CD4-positive, alpha-beta T cell treated with Interleukin-4 for 1 hour (primary cell): ENCODE measurements around the gene DELE1.

Experiments used
- DNase-seq, 2 donors: peaks; one replicate each; pipeline ENCODE4 v3.0.0-alpha.2; 2020 to 2022

The DELE1 gene

DNA sequence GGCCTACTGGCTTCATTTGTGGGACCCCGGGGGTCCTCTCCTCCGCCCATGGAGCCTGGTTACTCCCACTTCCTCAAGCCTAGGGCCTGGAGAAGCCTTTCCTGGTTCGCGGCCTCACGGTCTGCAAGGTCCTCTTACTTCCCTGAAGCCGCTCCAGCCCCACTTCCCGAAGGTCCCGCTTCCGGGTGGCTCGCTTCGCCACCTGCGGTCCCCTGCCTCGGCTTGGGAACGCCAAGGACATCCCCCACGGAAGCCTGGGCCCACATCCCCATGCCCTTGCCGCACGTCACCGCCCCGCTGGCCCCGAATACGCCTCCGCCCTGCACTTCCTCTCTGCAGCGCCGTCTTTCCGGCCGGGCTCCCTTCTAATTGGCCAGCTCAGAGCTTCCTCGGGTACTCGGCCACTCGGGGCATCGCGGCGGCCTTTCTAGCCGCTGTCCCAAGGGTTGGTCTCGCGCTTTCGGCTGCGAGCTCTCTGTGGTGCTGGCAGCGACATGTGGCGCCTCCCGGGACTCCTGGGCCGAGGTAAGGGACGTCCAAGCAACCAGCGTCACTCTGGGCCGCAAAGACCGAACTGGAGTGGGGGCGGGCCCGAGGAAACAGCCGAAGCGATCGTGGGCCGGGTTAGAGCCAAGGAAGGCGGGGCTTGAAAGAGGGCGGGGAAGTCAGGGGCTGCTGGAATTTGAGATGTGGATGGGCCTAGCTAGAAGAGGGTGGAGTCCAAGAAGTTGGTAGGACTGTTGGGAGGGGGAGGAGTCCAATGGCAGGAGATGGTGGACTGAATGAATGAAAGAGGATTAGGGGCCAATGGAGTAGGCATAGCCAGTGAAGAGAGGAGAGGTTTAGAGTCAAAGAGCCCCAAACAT, at the start of gene DELE1:
TSS of gene DELE1 (plus strand) at position 424 of the 866 bp plus-strand sequence. CDS start at position 495, 71 bp downstream.
- peak; percentile 90 to 92 for DNase-seq

DNA sequence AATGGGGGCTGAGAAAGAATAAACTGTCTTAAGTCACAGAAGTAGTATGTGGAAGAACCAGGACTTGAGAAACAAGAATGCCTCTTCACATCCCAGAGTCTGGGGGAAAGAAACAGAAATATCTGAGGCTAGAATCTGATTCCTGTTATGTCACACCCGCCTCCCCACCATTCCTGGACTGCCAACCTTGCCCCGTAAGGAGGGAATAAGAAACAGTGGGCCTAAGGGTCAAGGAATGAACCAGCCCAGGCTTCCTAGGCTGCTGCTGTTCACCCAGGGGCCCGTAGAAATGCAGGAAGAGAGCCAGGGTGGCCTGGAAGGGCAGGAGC, 49.8 kb upstream of the DELE1 start:
- no peak for DNase-seq

DNA sequence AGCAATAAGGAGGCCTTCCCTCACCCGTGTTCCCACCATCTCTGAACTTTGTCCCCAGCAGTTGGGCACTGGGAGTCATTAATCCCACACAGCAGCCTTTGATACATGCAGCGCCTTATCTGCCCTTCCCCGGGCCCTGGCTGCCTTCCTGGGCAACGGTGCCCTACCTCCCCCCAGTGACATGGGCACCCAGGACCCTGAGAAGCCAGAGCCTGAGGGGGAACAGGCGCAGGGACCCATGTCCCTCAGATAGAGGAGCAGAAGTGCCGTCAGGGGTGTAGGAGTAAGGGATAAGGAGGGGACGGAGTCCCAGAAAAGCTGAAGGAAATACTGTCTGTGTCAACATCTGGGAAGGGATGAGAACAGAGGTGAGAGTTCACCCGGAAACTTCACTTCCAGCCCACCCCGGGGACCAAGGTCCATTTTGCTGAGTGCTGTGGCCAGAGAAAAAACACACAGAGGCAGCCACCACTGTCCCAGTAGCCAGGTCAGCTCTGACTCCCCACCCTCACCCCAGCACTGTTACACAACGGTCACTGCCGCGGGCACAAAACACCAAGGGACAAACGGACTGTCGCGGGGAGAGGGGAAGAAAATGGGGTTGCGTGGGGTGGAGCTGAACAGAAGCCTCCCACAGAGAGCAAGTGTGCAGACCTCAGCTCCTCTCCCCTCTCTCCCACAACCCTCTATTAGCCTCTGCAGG, 49.3 kb upstream of the DELE1 start:
- no peak for DNase-seq

- no peak for DNase-seq
These were observed 48.5 kb upstream of the DELE1 start for GRCh38 chr5:141875022-141875740.

DNA sequence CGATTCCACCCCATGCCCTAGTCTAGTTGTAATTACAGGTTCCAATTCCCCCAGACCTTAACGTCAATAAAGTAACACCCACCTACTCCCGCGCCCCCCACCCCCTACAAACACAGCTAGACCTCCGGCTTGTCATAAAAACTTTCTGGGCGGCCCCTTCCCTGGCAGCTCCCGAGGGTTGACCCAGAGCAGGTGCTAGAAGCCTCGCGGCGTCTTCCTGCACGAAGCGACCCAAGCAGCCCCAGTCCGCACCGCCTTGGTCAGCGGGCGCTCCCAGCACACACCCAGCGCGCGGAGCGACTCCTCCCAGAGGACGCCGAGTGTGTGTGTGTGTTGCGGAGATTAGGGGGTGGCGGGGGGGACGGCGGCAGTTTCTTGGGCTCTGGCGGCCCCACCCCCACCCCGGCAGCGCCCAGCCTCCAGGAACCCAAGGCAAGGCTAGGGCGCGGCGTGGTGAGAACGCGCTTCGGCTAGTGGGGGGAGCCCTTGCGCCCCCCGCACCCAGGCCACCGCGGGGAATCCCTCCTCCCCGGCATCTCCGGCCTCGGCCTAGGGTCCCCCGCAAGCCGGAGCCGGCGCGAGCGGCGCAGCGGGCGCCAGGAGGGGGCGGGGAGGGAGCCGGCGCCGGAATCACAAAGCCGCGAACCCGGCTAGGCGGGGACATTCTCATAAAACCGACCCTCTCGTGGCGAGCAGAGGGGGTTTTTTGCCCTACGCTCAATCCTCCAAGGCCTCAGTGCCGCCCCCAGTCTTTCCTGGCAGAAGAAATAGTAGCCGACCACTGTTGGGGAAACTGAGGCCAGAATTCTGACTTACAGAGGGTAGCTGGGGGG, 47.7 kb upstream of the DELE1 start:
- no peak for DNase-seq

DNA sequence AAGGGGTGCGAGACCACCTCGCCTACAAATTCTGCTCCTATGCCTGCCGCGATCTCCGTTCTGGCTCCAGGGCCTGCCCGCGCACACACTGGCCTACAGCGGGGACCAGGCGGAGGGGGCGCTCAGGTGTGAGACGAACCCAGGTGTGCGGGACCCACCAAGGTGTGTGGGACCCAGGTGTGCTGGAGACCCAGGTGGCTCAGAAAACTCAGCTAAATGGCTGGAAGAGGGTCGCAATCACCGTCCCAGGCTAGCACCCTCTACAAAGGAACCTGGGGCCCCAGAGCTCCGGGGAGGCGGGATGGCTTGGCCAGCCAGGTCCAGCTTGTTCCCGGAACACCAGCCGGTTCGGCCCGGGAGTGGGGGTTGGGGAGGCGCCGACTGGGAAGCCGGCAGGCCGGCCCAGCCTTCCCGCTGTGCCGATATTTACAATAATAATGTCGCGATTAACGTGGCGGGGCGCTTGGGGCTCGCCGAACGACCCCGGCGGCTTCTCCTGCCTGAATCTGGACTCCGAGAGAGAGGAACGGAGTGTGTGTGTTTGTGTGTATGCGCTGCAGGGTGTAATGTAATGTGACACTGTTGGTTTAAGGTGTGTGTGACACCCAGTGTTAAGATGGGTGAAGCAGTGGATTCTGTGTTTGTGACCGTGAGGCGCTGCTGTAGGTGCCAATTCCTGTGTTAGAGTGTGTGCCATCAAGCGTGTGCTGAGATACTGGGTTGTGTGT, 46.9 kb upstream of the DELE1 start:
- peak in 1 of 2 donors; percentile 33 for DNase-seq

- DNase-seq = peak in 1 of 2 donors; percentile 25
These were observed 46.1 kb upstream of the DELE1 start for GRCh38 chr5:141877356-141878185.

GRCh38 chr5:141878186-141878710, 45.4 kb upstream of the DELE1 start, which contains the start of gene PCDH1:
TSS of gene PCDH1 (minus strand) at chr5:141878410. CDS start at chr5:141878262, 148 bp downstream.
- peak in 1 of 2 donors; percentile 30 for DNase-seq

DNA sequence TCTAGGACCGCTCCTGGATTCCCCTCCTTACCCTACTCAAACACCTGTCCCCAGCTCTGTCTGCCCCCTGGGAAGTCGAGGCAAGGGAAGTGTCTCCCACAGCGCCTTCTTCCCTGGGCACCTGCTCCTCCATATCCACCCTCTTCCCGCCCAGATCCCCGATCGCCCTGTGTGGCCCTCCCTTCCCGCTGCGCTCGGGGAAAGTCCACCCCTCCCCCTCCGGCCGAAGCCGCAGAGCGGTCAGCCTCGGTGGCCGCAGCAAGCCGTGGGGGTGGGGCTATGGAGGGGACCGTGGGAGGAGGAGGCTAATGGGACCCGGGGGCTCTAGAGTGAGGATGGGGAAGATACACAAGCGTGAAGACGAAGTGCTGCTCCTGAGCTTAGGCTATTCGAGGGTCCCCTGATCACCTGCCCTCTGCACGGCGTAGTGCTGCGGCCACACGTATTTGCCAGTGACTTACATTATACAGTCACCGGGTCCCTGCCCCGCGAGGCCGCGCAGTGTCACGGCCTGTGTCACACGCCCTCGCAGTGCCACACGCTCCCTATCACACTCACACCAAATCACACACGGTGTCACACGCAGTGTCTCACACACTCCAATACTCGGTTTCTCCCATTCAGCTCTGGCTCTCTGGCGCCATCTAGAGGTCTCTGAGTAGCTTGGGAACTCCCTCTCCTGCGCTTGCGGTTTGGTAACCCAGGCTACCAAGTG, 44.8 kb upstream of the DELE1 start:
- peak; percentile 91 to 94 for DNase-seq

GRCh38 chr5:141879426-141879759, 44.3 kb upstream of the DELE1 start:
- no peak for DNase-seq

DNA sequence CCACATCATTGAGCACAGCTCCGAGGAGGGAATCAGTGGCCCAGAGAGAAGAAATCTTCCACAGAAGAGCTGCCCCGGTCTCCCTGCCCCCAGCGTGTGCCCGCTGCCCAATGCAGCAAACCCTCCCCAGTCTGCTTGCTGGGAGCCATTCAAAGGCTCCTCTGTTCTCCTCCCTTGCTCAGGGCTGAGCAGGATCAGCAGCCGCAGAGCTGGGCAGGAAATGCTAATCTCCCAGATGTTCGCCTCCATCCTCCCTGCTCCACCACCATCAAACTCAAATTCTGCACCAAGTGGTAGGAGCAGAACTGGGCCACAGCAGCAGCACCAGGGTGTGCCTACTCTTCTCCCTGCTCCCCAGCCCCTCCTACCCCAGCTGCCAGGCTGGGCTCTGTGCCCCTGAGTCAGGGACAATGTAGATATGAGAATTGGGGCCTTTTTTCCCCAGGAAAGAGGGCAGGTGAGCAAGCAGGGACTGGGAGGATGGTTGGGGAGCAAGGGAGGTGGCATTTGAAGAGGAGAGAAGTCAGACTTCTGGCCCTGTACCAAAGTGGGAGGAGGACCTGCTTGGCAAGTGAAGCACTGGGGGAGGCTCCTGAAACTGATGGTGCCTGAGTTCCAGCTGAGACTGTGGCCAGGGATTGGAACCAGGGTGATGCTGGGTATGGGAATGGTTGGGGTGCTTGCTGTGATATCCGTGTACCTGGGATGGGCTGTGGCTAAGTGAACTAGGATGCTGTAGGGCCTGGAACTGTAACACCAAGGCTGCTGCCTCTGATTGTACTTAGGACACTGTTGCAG, 43.5 kb upstream of the DELE1 start:
- no peak for DNase-seq

DNA sequence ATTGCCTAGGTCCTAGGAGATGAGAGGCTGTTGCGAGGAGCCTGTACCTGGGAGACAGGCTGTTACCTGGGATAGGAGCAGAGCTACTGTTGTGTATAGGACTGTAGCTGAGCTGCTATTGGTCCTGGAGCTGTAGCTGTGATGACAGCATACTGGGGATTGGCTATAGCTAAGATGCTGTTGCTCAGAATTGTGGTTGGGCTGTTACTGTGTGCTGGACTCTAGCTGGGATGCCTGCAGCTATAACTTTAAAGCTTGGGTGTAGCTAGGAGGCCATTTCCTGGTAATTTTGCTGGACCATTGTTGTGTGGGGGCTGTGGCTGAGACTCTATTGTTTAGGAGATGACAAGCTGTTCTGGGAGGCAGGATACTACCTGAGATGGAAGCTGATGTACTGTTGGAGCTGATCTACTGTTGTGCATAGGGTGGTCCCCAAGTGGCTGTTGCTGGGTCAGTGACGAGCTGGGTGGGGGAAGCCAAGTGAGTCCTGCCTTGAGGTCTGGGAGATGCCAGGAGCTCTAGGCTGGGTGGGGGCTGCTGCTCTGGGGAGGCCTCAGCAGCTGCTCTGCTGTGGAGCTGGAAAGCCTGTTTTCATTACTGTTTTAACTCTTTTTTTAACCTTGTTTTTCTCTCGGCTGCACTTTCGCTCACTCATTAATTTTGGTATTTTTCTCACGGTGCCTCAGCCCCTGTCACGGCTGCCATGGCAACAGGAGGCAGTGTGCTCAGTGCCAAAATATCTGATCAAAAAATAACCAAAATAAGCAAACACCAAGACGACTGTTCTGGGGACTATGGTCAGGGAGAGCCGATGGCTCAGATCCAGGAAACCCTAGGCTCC, 42.5 kb upstream of the DELE1 start:
- no peak for DNase-seq

- no peak for DNase-seq
These were observed 41.8 kb upstream of the DELE1 start for GRCh38 chr5:141881886-141882285.

- DNase-seq = no peak
These were observed 41.0 kb upstream of the DELE1 start for GRCh38 chr5:141882594-141883183.

DNA sequence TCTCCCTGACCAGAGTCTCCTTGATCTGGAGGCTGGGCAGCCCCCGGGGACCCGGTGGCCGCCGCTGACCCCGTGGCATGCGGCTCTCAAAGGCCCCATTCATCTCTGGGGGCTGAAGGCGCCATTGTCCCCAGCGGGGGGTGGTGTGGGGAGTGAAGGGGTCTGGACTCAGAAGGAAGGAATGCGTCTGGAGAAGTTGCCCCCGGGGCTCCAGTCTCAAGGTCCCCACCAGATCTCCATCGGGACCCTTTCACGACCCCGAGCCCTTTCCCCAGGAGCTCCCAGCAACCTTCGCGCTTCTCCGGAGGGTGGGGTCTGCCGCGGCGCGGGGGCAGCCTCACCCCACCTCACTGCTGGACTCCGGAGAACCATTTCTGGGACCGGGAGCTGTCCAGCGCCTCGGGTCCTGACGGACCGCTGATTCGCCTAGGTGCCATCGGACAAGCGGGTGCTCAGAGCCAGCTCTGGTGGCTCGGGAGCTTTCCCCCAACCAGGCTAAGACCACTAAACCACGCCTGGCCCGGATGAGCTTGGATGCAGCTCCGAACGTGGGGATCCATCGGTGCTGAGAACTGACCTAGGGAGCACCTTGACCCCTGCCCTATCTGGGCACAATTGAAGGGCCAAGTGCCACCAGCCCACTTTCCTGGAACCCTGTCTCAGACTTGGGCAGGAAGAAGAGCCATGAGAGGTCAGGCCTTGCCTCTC, 40.3 kb upstream of the DELE1 start:
- DNase-seq = no peak

GRCh38 chr5:141883892-141884318, 39.8 kb upstream of the DELE1 start:
- DNase-seq = no peak

- DNase-seq = no peak
These were observed 34.3 kb upstream of the DELE1 start for GRCh38 chr5:141889282-141889871.
